Progenitor cell of endocrine pancreas (in vitro differentiated cells): ENCODE data around the gene SDK2. TPM values are rescaled to one million over a fixed set of nuclear protein-coding genes. Genes with fewer than 3 reads are reported as not detected.
A peak's percentile ranks its signal among the peaks of the same experiment; 100 is the strongest.

Experiments used
- DNase-seq: peaks from one replicate; pipeline ENCODE4 v3.0.0; 2021; ENCODE audit warnings: low spot score; ENCODE audit not compliant: unreplicated experiment
- H3K27ac Mint-ChIP-seq: 2 replicates; pipeline ENCODE4 v1.8.0; 2021; ENCODE audit warnings: mild to moderate bottlenecking, moderate library complexity, mixed read lengths
- H3K27me3 Mint-ChIP-seq: 2 replicates; pipeline ENCODE4 v1.8.0; 2021; ENCODE audit warnings: mixed read lengths
- H3K36me3 Mint-ChIP-seq: 2 replicates; pipeline ENCODE4 v1.8.0; 2022; ENCODE audit warnings: mixed read lengths; ENCODE audit not compliant: insufficient read depth
- H3K4me1 Mint-ChIP-seq: 2 replicates; pipeline ENCODE4 v1.8.0; 2021; ENCODE audit warnings: low read depth, mixed read lengths
- H3K4me3 Mint-ChIP-seq: 2 replicates; pipeline ENCODE4 v1.8.0; 2021; ENCODE audit warnings: low read depth, mild to moderate bottlenecking, moderate library complexity, mixed read lengths
- H3K9me3 Mint-ChIP-seq: 2 replicates; pipeline ENCODE4 v1.8.0; 2021; ENCODE audit warnings: low read depth, mixed read lengths
- CTCF ChIP-seq: fragments of 200-600 bp; sonication (generic); IDR thresholded peaks from one replicate; pipeline ENCODE4 v1.5.0; 2021; ENCODE audit warnings: antibody characterized with exemption, mild to moderate bottlenecking; ENCODE audit not compliant: unreplicated experiment
- total RNA-seq: library from RNA; stranded (reverse); gene quantifications from 2 replicates; pipeline ENCODE4 v1.2.1, GENCODE V29; 2021

The SDK2 gene
- total RNA-seq, 1 donor from 2014 or later: 6.7 TPM

GRCh38 chr17:73414171-73414955, 229.9 kb downstream of the SDK2 start:
- Mint-ChIP-seq H3K4me1 (no peaks in the 10 kb centered on the region), H3K27me3 (no peaks in the 10 kb centered on the region), H3K27ac (no peak overlapping the region), H3K36me3 (peaks cover 1% of the 10 kb centered on the region), H3K9me3 (no peaks in the 10 kb centered on the region), H3K4me3 (no peak overlapping the region)
- TF ChIP-seq CTCF: no peak
- no peak for DNase-seq

GRCh38 chr17:73412914-73413313, 231.3 kb downstream of the SDK2 start:
- no peak overlapping the region for H3K27ac Mint-ChIP-seq
- TF ChIP-seq CTCF: no peak
- H3K4me3 Mint-ChIP-seq: no peak overlapping the region
- peaks cover 1% of the 10 kb centered on the region for H3K36me3 Mint-ChIP-seq
- H3K4me1 Mint-ChIP-seq: no peaks in the 10 kb centered on the region
- H3K27me3 Mint-ChIP-seq: no peaks in the 10 kb centered on the region
- DNase-seq: no peak
- H3K9me3 Mint-ChIP-seq: no peaks in the 10 kb centered on the region

- Mint-ChIP-seq H3K36me3 (peaks cover 1% of the 10 kb centered on the region), H3K9me3 (no peaks in the 10 kb centered on the region), H3K4me1 (no peaks in the 10 kb centered on the region), H3K4me3 (no peak overlapping the region), H3K27me3 (no peaks in the 10 kb centered on the region), H3K27ac (no peak overlapping the region)
- no peak for TF ChIP-seq CTCF
- DNase-seq: no peak
Measured at GRCh38 chr17:73411313-73411747, 232.9 kb downstream of the SDK2 start.

GRCh38 chr17:73410586-73411312, 233.5 kb downstream of the SDK2 start:
- H3K27ac Mint-ChIP-seq: peak overlapping the region; percentile 87

More at GRCh38 chr17:73410586-73411312, 233.5 kb downstream of the SDK2 start:
- Mint-ChIP-seq H3K27me3 (no peaks in the 10 kb centered on the region), H3K4me1 (no peaks in the 10 kb centered on the region), H3K9me3 (no peaks in the 10 kb centered on the region), H3K4me3 (no peak overlapping the region), H3K36me3 (peaks cover 1% of the 10 kb centered on the region)
- no peak for DNase-seq
- TF ChIP-seq CTCF: no peak
